ENCODE measurements around the gene ABCB8. TPM values are rescaled to one million over a fixed set of nuclear protein-coding genes. Genes with fewer than 3 reads are reported as not detected.

The ABCB8 gene
- total and polyA plus RNA-seq, 2 of the 8 experiments (the other 6 are each of a cell fraction or from before 2014, with no cell fraction given) = 17.7 to 27.0 TPM

GRCh38 chr7:151047976-151048815, 19.9 kb downstream of the ABCB8 start, which contains the start of gene ASIC3 (continued):
- no peak for TF ChIP-seq CHD7 (IDR thresholded peaks at IDR 0.05; ENCODE audit: insufficient replicate concordance, low read length)
- TF ChIP-seq SIRT6 (IDR thresholded peaks at IDR 0.05; ENCODE audit: low read length) = no peak
- no peak for TF ChIP-seq SIX5 (IDR thresholded peaks at IDR 0.05; ENCODE audit: low read depth, low read length)
- TF ChIP-seq RNF2 (IDR thresholded peaks at IDR 0.05; ENCODE audit: borderline replicate concordance, low read depth, low read length, missing control alignments, poor library complexity, severe bottlenecking) = no peak
- TF ChIP-seq RFX5 (IDR thresholded peaks at IDR 0.05; ENCODE audit: borderline replicate concordance, low read depth, low read length) = no peak
- no peak for TF ChIP-seq CTBP2 (IDR thresholded peaks at IDR 0.05; ENCODE audit: borderline replicate concordance, insufficient read depth, insufficient read length, low read length)
- no peak for TF ChIP-seq TAF1 (IDR thresholded peaks at IDR 0.05; ENCODE audit: low read depth, low read length)
- TF ChIP-seq USF2 (IDR thresholded peaks at IDR 0.05; ENCODE audit: low read length) = no peak
